Ishikawa (cell line): ENCODE measurements around the gene UBE2QL1.

Source experiments
- EP300 ChIP-seq: IDR thresholded peaks from 2 replicates; pipeline ENCODE4 v1.6.1; 2012; ENCODE audit warnings: borderline replicate concordance
- TAF1 ChIP-seq: IDR thresholded peaks from 2 replicates; pipeline ENCODE4 v1.6.1; 2012; ENCODE audit warnings: low read depth, mild to moderate bottlenecking
- TCF12 ChIP-seq: IDR thresholded peaks from 2 replicates; pipeline ENCODE4 v1.6.1; 2012; ENCODE audit warnings: low read depth
- YY1 ChIP-seq: IDR thresholded peaks from 2 replicates; pipeline ENCODE4 v1.6.1; 2012; ENCODE audit warnings: low read depth

DNA sequence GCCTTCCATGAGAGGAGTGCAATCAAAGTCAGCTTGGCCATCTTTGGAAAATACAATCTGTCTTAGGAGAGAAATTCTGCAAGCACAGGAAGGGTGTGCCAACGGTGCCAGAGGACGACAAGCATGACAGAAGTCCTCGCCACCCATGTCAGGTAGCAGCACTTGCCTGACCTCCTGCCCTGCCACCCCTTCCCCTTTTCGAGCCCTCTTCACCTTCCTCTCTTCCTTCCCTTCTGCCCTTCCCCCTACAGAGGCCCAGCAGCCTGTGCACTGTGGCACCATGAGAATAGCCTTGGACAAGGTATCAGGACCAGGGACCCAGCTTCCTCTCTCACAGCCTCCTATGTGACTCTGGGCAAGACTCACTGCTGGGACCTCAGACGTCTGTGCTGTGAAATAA is 5.3 kb upstream of the UBE2QL1 start:
- no peak for TF ChIP-seq TAF1
- TF ChIP-seq TCF12: no peak
- no peak for TF ChIP-seq YY1
- TF ChIP-seq EP300: no peak
